Cerebellar nuclear complex (tissue), 1 donor: Measurements from ENCODE around the gene FAM174C.
"Not testable (repeated sequence)": the region's sequence is repeated elsewhere in the genome, so short reads cannot be mapped to it uniquely, and the experiment has no call there.

Source experiments
- DNase-seq, 2 experiments: peaks; one replicate each; lab custom pipeline; 2025; lab: John Stamatoyannopoulos, UW

FAM174C gene

GRCh38 chr19:1237027-1237659 lies 38.2 kb upstream of the FAM174C start:
- DNase-seq: no peak

- no peak for DNase-seq
Measured at GRCh38 chr19:1237754-1238368, 37.5 kb upstream of the FAM174C start, which contains the start of gene CBARP. Gene CBARP, minus strand, starts transcription at chr19:1238005. Its CDS starts 1,905 bp downstream, at chr19:1236100.

GRCh38 chr19:1238369-1239303 lies 36.7 kb upstream of the FAM174C start:
- no peak for DNase-seq

GRCh38 chr19:1239420-1239795 lies 35.9 kb upstream of the FAM174C start:
- no peak for DNase-seq

- DNase-seq: peak in 1 of 2 experiments; percentile 46
Measured at GRCh38 chr19:1239796-1240737, 35.3 kb upstream of the FAM174C start.

GRCh38 chr19:1240925-1241324 lies 34.4 kb upstream of the FAM174C start:
- DNase-seq: no peak

GRCh38 chr19:1241417-1242095 lies 33.8 kb upstream of the FAM174C start, which contains the start of gene ATP5F1D:
Gene ATP5F1D, plus strand, starts transcription at chr19:1241751. Its CDS starts 100 bp downstream, at chr19:1241851.
- DNase-seq: peak in 1 of 2 experiments; percentile 59

- peak in 1 of 2 experiments; percentile 32 for DNase-seq
Measured at GRCh38 chr19:1243768-1244692, 31.3 kb upstream of the FAM174C start.

- no peak for DNase-seq
Measured at GRCh38 chr19:1244693-1245451, 30.5 kb upstream of the FAM174C start.

- DNase-seq: no peak
Measured at GRCh38 chr19:1245494-1246264, 29.7 kb upstream of the FAM174C start.

- not testable (repeated sequence) for DNase-seq
Measured at GRCh38 chr19:1246265-1247087, 28.9 kb upstream of the FAM174C start.

GRCh38 chr19:1247748-1248138 lies 27.6 kb upstream of the FAM174C start:
- no peak for DNase-seq

GRCh38 chr19:1248139-1248785 lies 27.1 kb upstream of the FAM174C start, which contains the start of gene MIDN:
Gene MIDN, plus strand, starts transcription at chr19:1248583. Its CDS starts 1,714 bp downstream, at chr19:1250297.
- DNase-seq: no peak

GRCh38 chr19:1248786-1249297 lies 26.5 kb upstream of the FAM174C start:
- DNase-seq: no peak

- peak in 1 of 2 experiments; percentile 64 for DNase-seq
Measured at GRCh38 chr19:1249298-1249989, 25.9 kb upstream of the FAM174C start.

GRCh38 chr19:1249990-1250436 lies 25.3 kb upstream of the FAM174C start:
- DNase-seq: no peak
